Measurements from ENCODE around the gene KPNA2.
"Not testable (repeated sequence)": the region's sequence is repeated elsewhere in the genome, so short reads cannot be mapped to it uniquely, and the experiment has no call there.

The KPNA2 gene

GRCh38 chr17:68020409-68020756, 15.2 kb upstream of the KPNA2 start:
- no peak for DNase-seq (ENCODE audit: low read depth)

GRCh38 chr17:68020791-68021190, 14.7 kb upstream of the KPNA2 start:
- DNase-seq (ENCODE audit: low read depth): not testable (repeated sequence)

GRCh38 chr17:68021963-68022362, 13.6 kb upstream of the KPNA2 start:
- DNase-seq (ENCODE audit: low read depth): no peak

- not testable (repeated sequence) for DNase-seq (ENCODE audit: low read depth)
Measured at GRCh38 chr17:68022547-68022946, 13.0 kb upstream of the KPNA2 start.

- DNase-seq (ENCODE audit: low read depth): no peak
Measured at GRCh38 chr17:68029512-68030215, 5.9 kb upstream of the KPNA2 start.

- DNase-seq (ENCODE audit: low read depth): no peak
Measured at GRCh38 chr17:68033636-68034451, 1.7 kb upstream of the KPNA2 start.

- DNase-seq (ENCODE audit: low read depth): no peak
Measured at GRCh38 chr17:68034452-68034776, 1.1 kb upstream of the KPNA2 start.

GRCh38 chr17:68035131-68035522, 408 bp upstream of the KPNA2 start:
- no peak for DNase-seq (ENCODE audit: low read depth)

GRCh38 chr17:68036304-68037147, 991 bp downstream of the KPNA2 start:
- no peak for DNase-seq (ENCODE audit: low read depth)

GRCh38 chr17:68047153-68047846, 11.8 kb downstream of the KPNA2 start:
- DNase-seq (ENCODE audit: low read depth): no peak

GRCh38 chr17:68047890-68048542, 12.5 kb downstream of the KPNA2 start:
- not testable (repeated sequence) for DNase-seq (ENCODE audit: low read depth)

- DNase-seq (ENCODE audit: low read depth): no peak
Measured at GRCh38 chr17:68048996-68049395, 13.5 kb downstream of the KPNA2 start.

- DNase-seq (ENCODE audit: low read depth): not testable (repeated sequence)
Measured at GRCh38 chr17:68049812-68050437, 14.4 kb downstream of the KPNA2 start.

GRCh38 chr17:68051321-68052312, 16.1 kb downstream of the KPNA2 start:
- not testable (repeated sequence) for DNase-seq (ENCODE audit: low read depth)

- DNase-seq (ENCODE audit: low read depth): no peak
Measured at GRCh38 chr17:68052810-68053209, 17.3 kb downstream of the KPNA2 start.

- DNase-seq (ENCODE audit: low read depth): no peak
Measured at GRCh38 chr17:68053231-68054013, 17.9 kb downstream of the KPNA2 start.

- no peak for DNase-seq (ENCODE audit: low read depth)
Measured at GRCh38 chr17:68054296-68054900, 18.9 kb downstream of the KPNA2 start.

GRCh38 chr17:68057531-68057952, 22.0 kb downstream of the KPNA2 start:
- DNase-seq (ENCODE audit: low read depth): no peak

GRCh38 chr17:68060336-68060735, 24.8 kb downstream of the KPNA2 start:
- DNase-seq (ENCODE audit: low read depth): no peak
